Skin of body (tissue), 2 donors: ENCODE data around the gene PLEKHG4. TPM values are rescaled to one million over a fixed set of nuclear protein-coding genes. Genes with fewer than 3 reads are reported as not detected.

Source experiments
- DNase-seq: peaks from one replicate; lab custom pipeline; 2025; lab: John Stamatoyannopoulos, UW
- total RNA-seq: library from RNA; depleted of rRNA; stranded (reverse); fragments of >200 nt; gene quantifications from one replicate; pipeline ENCODE4 v1.2.3, GENCODE V29; 2014

Gene PLEKHG4
- total RNA-seq, 1 donor from 2014 or later: 16.1 TPM

- no peak for DNase-seq
These were observed 15.1 kb upstream of the PLEKHG4 start for GRCh38 chr16:67264277-67264676.

DNA sequence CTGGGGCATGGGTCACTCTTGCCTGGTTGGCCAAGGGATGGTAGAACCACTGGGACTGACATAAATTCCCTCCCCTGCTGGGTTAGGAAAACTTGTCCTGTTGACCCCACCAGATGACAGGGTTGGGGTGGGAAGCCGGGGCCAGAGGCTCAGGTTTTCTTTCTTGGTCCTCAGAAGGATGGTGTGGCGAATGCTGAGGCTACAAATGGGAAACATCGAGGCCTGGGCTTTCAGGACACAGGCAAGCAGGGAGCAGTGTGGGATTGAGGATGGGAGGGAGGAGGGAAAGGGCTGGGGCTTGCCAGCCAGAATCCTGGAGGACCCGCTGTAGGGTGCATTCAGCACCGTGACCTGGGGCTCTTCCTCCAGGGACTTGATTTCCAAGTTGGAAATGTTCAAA lies 14.5 kb upstream of the PLEKHG4 start:
- no peak for DNase-seq

DNA sequence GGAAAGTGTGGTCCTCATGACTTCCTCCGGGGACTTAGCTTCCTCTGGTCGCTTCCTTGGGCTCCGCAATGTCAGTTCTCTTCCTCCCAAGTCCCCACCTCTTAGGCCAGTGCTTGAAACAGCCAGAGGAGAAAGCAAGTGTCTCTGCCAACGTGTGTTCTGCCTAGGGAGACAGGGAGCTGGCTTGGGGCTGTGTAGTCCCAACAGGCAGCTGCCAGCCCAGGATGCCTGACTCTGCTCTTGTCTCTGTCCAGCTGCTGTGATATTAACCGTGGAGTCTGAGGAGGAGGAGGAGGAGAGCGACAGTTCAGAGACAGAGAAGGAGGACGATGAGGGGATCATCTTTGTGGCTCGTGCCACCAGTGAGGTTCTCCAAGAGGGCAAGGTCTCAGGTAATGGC lies 13.5 kb upstream of the PLEKHG4 start:
- DNase-seq: no peak

DNA sequence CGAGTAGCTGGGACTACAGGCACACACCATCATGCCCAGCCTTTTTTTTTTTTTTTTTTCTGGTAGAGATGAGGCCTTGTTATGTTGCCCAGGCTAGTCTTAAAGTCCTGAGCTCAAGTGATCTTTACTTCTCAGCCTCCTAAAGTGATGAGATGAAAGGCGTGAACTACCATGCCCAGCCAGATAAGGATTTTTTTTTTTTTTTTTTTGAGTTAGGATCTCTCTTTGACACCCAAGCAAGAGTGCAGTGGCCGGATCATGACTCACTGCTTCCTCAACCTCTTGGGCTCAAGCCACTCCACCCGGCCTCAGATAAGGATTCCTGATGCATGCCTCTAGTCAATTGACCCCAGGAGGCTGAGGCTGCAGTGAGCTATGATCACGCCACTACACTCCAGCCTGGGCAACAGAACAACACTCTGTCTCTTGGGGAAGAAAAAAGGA lies 11.2 kb upstream of the PLEKHG4 start:
- no peak for DNase-seq

GRCh38 chr16:67269766-67270165 lies 9.6 kb upstream of the PLEKHG4 start:
- DNase-seq: no peak

DNA sequence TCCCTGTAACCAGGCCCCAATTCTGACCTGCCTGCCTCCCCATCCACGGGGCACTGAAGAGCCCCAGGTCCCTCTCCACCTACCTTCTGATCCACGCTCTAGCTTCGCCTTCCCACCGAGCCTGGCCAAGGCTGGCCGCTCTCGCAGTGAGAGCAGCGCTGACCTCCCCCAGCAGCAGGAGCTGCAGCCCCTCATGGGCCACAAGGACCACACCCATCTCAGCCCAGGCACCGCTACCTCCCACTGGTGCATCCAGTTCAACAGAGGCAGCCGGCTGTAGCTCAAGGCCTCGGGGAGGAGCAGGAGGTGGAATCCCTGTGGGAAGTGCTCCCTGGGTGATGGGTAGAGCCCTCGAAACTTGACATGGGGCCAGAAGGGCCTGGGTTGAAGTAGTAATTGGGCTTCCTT lies 8.4 kb upstream of the PLEKHG4 start:
- DNase-seq: no peak

- DNase-seq: no peak
These were observed 7.9 kb upstream of the PLEKHG4 start for GRCh38 chr16:67271446-67271845.

DNA sequence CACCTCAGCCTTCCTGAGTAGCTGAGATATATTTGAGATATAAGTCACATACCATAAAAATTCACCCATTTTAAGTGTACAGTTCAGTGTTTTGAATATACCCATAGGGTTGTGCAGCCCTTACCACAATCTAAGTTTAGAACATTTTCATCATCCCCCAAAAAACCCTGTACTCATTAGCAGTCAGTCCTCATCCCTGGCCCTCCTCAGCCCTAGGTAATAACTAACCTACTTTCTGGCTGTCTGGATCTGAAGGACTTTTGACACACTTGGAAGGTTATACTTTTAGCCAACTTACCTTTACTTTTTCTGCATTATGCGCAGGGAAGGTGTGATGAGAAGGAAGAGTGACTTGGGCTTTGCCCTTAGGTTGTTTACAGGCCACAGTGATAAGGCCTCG lies 4.0 kb upstream of the PLEKHG4 start:
- DNase-seq: no peak

GRCh38 chr16:67277294-67277998 lies 1.9 kb upstream of the PLEKHG4 start:
- DNase-seq: no peak

- DNase-seq: no peak
These were observed 1.1 kb upstream of the PLEKHG4 start for GRCh38 chr16:67277999-67278772.

- no peak for DNase-seq
These were observed 498 bp upstream of the PLEKHG4 start for GRCh38 chr16:67278773-67279295.

DNA sequence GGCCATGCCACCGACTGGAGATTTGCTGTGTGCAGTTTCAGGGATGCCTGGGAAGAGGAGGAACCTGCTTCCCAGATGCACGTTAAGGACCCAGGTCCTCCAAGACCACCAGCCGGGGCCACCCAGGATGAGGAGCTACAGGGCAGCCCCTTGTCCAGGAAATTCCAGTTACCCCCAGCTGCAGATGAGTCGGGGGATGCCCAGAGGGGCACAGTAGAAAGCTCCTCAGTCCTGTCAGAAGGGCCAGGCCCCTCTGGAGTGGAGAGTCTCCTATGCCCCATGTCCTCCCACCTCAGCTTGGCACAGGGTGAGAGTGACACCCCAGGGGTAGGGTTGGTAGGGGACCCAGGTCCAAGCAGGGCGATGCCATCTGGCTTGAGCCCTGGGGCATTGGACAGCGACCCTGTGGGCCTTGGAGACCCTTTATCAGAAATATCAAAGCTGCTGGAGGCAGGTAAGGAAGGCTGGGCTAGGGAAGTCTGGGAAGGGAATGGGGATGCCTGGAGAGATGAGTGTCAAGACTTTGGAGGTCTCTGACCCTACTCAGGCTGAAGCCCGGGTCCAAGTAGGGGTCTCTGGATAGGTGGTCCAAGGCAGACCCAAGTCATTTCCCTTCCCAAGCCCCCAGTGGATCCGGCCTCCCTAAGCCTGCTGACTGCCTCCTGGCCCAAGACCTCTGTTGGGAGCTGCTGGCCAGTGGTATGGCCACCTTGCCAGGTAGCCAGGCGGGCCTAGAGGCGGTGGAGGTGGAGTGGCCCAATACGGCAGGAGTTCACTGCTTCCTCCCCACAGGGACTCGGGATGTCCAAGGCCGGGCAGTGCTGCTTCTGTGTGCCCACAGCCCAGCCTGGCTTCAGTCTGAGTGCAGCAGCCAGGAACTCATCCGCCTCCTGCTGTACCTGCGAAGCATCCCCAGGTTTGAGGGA lies 1.0 kb downstream of the PLEKHG4 start:
- no peak for DNase-seq

GRCh38 chr16:67281536-67282446 lies 2.5 kb downstream of the PLEKHG4 start:
- DNase-seq: no peak

GRCh38 chr16:67282447-67282805 lies 3.1 kb downstream of the PLEKHG4 start:
- DNase-seq: no peak

DNA sequence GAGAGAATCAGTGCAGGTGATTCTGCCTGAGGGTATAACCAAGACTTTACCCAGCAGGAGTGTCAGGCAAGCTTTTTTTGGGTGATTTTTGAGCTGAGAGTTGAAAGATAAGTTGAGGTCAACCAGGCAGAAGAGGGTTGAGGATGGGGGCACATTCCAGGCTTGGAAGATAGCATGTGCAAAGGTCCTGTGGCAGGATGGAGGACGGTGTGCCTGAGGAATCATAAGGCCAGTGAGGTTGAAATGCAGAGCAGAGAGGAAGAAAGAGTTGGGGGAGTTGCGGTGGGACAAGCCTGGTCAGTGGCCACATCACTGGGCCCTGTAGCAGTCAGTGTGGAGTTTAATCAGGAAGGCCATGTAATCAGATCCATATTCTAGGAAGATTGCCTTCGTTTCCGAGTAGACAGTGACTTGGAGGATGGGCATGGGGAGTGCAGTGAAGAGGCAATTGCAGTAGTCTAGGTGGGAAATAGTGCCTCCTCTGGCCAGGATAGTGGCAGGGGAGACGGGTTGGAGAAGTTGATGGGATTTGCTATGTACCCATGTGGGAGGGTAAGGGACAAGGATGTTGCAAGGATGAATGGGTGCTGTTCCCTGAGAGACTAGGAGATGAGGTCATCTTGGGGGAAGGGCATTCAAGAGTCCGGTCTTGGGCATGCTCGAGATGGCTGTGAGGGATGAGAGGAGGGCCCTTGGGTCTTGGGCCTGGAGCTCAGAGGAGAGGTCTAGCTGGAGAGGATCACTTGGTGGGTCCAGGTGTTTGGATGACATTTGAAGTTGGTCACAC lies 3.9 kb downstream of the PLEKHG4 start:
- no peak for DNase-seq

DNA sequence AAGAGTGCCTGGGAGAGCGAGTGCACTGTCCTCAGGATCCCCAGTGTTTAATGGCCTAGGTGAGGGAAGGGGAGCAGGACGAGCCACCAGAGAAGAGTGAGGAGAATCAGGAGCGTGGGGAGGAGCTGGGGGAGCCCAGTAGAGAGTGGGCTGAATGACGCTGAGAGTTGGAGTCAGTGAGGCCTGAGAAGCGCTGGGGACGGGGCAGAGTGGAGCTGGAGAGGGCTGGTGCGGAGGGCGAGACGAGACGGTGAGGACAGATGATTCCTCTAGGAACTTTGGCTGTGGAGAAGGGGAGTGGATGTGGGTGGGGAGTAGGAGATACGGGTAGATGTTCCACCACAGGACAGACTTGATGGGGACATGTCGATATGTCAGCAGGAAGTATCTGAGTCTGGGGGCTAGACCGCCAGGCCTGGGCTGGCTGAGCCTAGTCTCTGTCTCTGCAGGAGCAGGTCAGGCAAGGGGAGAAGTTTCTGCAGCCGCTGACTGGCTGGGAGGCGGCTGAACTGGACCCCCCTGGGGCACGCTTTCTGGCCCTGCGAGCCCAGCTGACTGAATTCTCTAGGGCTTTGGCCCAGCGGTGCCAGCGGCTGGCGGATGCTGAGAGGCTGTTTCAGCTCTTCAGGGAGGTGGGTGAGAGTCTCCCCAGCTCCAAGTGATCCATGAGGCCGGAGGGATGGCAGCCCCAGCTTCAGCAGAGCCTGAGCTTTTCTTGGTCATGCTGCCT lies 4.7 kb downstream of the PLEKHG4 start:
- DNase-seq: no peak

DNA sequence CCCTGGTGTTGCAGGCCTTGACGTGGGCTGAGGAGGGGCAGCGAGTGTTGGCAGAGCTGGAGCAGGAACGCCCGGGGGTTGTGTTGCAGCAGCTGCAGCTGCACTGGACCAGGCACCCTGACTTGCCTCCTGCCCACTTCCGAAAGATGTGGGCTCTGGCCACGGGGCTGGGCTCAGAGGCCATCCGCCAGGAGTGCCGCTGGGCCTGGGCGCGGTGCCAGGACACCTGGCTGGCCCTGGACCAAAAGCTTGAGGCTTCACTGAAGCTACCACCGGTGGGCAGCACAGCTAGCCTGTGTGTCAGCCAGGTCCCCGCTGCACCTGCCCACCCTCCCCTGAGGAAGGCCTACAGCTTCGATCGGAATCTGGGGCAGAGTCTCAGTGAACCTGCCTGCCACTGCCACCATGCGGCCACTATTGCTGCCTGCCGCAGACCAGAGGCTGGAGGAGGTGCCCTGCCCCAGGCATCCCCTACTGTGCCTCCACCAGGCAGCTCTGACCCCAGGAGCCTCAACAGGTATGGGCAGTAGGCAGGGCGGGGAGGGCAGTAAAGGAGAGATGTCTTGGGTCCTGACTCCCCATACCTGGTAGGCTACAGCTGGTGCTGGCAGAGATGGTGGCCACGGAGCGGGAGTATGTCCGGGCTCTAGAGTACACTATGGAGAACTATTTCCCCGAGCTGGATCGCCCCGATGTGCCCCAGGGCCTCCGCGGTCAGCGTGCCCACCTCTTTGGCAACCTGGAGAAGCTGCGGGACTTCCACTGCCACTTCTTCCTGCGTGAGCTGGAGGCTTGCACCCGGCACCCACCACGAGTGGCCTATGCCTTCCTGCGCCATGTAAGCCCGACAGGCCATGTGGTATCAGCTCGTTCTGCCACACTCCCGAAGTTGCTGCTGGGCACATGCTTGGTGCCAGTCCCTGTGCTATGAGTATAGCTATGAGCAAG lies 5.6 kb downstream of the PLEKHG4 start:
- no peak for DNase-seq
